Upper lobe of left lung (tissue), 6 donors: ENCODE measurements around the gene TMPRSS3. TPM values are rescaled to one million over a fixed set of nuclear protein-coding genes. Genes with fewer than 3 reads are reported as not detected.

Source experiments
- ATAC-seq, 2 donors: fragments of 200-7000 bp; cut with Tn5 transposase; one replicate each; pipeline ENCODE4 v1.9.1; 2022; ENCODE audit warnings: mild to moderate bottlenecking in 2 of 2, moderate library complexity in 2 of 2; ENCODE audit not compliant: low FRiP score in 2 of 2
- DNase-seq, 2 donors: peaks; one replicate each; pipeline ENCODE4 v3.0.0-alpha.2; 2019 to 2020
- H3K27ac ChIP-seq, 4 donors: fragments of 200-600 bp; sonication (generic); one replicate each; pipeline ENCODE4 v1.5.1; 2016 to 2019
- H3K27me3 ChIP-seq, 4 donors: fragments of 200-600 bp; sonication (generic); one replicate each; pipeline ENCODE4 v1.5.1; 2017 to 2019
- H3K36me3 ChIP-seq, 4 donors: fragments of 200-600 bp; sonication (generic); one replicate each; pipeline ENCODE4 v1.5.1; 2016 to 2019
- H3K4me1 ChIP-seq, 4 donors: fragments of 200-600 bp; sonication (generic); one replicate each; pipeline ENCODE4 v1.5.1; 2018 to 2019
- H3K4me3 ChIP-seq, 4 donors: fragments of 200-600 bp; sonication (generic); one replicate each; pipeline ENCODE4 v1.5.1; 2017 to 2019; ENCODE audit warnings: mild to moderate bottlenecking in 2 of 4, moderate library complexity in 1 of 4
- H3K9me3 ChIP-seq, 4 donors: fragments of 200-600 bp; sonication (generic); one replicate each; pipeline ENCODE4 v1.5.1; 2018 to 2019
- EP300 ChIP-seq, 4 donors: sonication (generic); formaldehyde crosslinking; IDR thresholded peaks; one replicate each; pipeline ENCODE4 v1.5.1; 2017; ENCODE audit warnings: antibody characterized with exemption in 4 of 4, control low read depth in 2 of 4
- POLR2A ChIP-seq, 4 donors: fragments of 450-650 bp; IDR thresholded peaks; one replicate each; pipeline ENCODE4 v1.5.1; 2016 to 2017; ENCODE audit warnings: antibody characterized with exemption in 4 of 4, mild to moderate bottlenecking in 2 of 4
- POLR2AphosphoS5 ChIP-seq, 2 donors: sonication (generic); formaldehyde crosslinking; IDR thresholded peaks; one replicate each; pipeline ENCODE4 v1.5.1; 2017; ENCODE audit warnings: antibody characterized with exemption in 2 of 2
- WGBS, 2 donors: methylation state at CpG; one replicate each; pipeline ENCODE4 v1.1.5; 2017 to 2018; 5-methylcytosine and 5-hydroxymethylcytosine counted together
- total RNA-seq, 6 donors: library from RNA; depleted of rRNA in 4 of 6; stranded (reverse); fragments of >200 nt in 4 of 6; gene quantifications; one replicate each; pipeline versions ENCODE4 v1.1.0 to v1.2.1, GENCODE V29; 2016 to 2021
- TF ChIP-seq, protein P1 (sequence below), 6 experiments: fragments of 450-650 bp in 4 of 6; fragments of 200-600 bp in 2 of 6; sonication (generic) in 2 of 6; IDR thresholded peaks; one replicate each; pipeline ENCODE4 v1.5.1; 2016 to 2019; ENCODE audit warnings: antibody characterized with exemption in 6 of 6
- donor health status: DM: no; HTN: no; CAD: no; lungs with moderate emphysema.
- donor health status: DM: no; HTN: yes; CAD: no; lungs with severe emphysema.

The TMPRSS3 gene
- total RNA-seq, 6 donors from 2014 or later, result 3.5 to 12.5 (median 5.8) TPM

DNA sequence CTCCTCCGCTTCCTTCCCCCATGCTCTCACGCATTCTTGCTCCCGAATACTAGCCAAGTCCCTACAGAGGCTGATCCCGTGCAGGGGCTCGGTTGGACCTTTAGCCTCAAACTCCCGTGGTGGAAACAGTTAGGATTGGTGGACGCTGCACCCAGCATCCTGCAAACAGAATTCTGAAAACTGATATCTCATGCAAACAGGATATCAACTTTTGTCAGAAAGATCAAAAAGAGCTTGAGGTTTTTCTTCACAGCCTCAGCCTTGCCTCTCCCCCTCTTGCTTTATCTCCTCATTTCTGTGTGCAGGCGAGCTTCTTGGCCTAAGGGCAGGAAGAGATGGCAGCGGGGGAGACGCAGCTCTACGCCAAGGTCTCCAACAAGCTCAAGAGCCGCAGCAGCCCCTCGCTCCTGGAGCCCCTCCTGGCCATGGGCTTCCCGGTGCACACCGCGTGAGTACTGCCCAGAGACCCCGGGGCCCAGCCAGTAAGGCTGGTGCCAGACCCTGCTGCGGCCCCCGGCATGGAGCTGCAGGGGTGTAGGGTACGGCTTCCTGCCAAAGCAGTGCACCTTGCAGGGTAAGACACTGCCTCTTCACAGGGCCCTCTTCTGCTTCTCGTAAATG lies 7.9 kb upstream of the TMPRSS3 start, which contains the start of gene UBASH3A:
UBASH3A (plus strand) TSS at position 292 of the 621 bp plus-strand sequence; CDS start at position 336, 44 bp downstream.
- Histone ChIP-seq H3K9me3 (no peaks in the 10 kb centered on the region), H3K27me3 (no peaks in the 10 kb centered on the region), H3K27ac (peak within 1 kb of the TSS in 2 of 4 donors; percentile 5 to 30), H3K36me3 (no peaks in the 10 kb centered on the region), H3K4me1 (no peaks in the 10 kb centered on the region), H3K4me3 (peak within 1 kb of the TSS in 3 of 4 donors; percentile 9 to 23 (median 16))
- WGBS, 2 donors, result 78 to 82% methylated on average over 14 to 19 of the region's 21 CpGs
- no peak for ATAC-seq
- no peak for TF ChIP-seq POLR2AphosphoS5 (IDR thresholded peaks at IDR 0.05)
- peak in 1 of 2 donors; percentile 64 for DNase-seq

DNA sequence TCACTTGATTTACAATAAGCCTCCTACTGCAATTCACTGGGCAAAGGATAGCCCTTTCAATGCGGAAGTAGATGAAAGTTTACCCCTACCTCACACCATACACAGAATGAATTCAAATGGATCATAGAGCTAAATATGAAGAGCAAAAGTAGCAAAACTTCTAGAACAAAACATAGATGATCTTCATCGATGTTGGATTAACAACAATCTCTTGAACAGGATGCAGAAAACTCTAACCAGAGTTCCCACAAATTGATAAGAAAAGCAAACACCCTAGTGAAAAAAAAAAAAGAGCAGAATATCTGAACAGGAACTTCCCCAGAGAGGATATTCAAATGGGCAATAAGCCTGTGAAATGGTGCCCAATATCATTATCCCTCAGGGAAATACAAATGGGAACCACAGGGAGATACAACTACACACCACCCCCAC lies 6.0 kb upstream of the TMPRSS3 start:
- H3K4me1 ChIP-seq, result no peaks in the 10 kb centered on the region
- TF ChIP-seq POLR2A (IDR thresholded peaks at IDR 0.05) (no peak), POLR2AphosphoS5 (IDR thresholded peaks at IDR 0.05) (no peak), EP300 (IDR thresholded peaks at IDR 0.05) (no peak)
- TF ChIP-seq, protein P1, sequence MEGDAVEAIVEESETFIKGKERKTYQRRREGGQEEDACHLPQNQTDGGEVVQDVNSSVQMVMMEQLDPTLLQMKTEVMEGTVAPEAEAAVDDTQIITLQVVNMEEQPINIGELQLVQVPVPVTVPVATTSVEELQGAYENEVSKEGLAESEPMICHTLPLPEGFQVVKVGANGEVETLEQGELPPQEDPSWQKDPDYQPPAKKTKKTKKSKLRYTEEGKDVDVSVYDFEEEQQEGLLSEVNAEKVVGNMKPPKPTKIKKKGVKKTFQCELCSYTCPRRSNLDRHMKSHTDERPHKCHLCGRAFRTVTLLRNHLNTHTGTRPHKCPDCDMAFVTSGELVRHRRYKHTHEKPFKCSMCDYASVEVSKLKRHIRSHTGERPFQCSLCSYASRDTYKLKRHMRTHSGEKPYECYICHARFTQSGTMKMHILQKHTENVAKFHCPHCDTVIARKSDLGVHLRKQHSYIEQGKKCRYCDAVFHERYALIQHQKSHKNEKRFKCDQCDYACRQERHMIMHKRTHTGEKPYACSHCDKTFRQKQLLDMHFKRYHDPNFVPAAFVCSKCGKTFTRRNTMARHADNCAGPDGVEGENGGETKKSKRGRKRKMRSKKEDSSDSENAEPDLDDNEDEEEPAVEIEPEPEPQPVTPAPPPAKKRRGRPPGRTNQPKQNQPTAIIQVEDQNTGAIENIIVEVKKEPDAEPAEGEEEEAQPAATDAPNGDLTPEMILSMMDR (IDR thresholded peaks at IDR 0.05), result no peak
- H3K27me3 ChIP-seq, result no peaks in the 10 kb centered on the region
- H3K9me3 ChIP-seq, result no peaks in the 10 kb centered on the region
- ATAC-seq (no peak), DNase-seq (no peak)
- WGBS, 2 donors, result 70 to 78% methylated on average over 2 of the region's 2 CpGs
- H3K4me3 ChIP-seq, result no peak overlapping the region
- H3K36me3 ChIP-seq, result no peaks in the 10 kb centered on the region
- no peak overlapping the region for H3K27ac ChIP-seq

DNA sequence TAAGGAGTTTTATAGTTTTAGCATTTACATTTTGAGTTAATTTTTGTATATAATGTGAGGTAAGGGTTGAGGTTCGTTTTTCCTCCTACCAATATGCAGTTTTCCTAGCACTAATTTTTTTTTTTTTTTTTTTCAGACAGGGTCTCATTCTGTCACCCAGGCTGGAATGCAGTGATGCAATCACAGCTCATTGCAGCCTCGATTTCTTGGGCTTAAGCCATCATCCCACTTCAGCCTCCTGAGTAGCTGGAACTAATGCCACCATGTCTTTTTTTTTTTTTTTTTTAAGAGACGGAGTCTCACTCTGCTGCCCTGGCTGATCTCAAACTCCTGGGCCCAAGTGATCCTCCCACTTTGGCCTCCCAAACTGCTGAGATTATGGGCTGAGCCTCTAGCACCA lies 5.3 kb upstream of the TMPRSS3 start:
- ATAC-seq, result no peak
- 48 to 57% methylated on average over 3 of the region's 3 CpGs for WGBS, 2 donors
- Histone ChIP-seq H3K27ac (no peak overlapping the region), H3K4me3 (no peak overlapping the region), H3K36me3 (no peaks in the 10 kb centered on the region), H3K4me1 (peaks cover 0 to 2% (median 0%) of the 10 kb centered on the region in 4 donors), H3K9me3 (no peaks in the 10 kb centered on the region), H3K27me3 (no peaks in the 10 kb centered on the region)
- DNase-seq, result peak in 1 of 2 donors; percentile 78
- TF ChIP-seq, protein P1 (IDR thresholded peaks at IDR 0.05), result no peak
- no peak for TF ChIP-seq POLR2AphosphoS5 (IDR thresholded peaks at IDR 0.05)
- TF ChIP-seq POLR2A (IDR thresholded peaks at IDR 0.05), result no peak
- no peak for TF ChIP-seq EP300 (IDR thresholded peaks at IDR 0.05)

DNA sequence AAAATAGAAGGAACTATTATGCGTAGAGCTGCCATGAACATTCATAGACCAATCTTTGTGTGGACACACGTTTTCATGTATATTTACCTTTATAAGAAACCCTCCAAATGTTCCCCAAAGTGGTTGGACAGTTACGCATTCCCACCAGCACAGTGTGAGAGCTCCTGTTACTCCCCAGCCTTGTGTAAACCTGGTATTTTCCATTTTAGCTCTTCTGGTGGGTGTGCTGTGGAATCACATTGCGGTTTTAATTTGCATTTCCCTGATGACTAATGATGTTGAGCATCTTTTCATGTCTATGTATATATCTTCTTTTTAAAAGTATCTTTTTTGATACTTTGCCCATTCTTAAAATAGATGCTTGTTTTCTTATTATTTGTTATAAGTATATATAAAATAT lies 4.7 kb upstream of the TMPRSS3 start:
- TF ChIP-seq POLR2A (IDR thresholded peaks at IDR 0.05) (no peak), POLR2AphosphoS5 (IDR thresholded peaks at IDR 0.05) (no peak), EP300 (IDR thresholded peaks at IDR 0.05) (no peak)
- TF ChIP-seq, protein P1 (IDR thresholded peaks at IDR 0.05), result no peak
- 61 to 80% methylated on average over 4 of the region's 4 CpGs for WGBS, 2 donors
- DNase-seq (no peak), ATAC-seq (no peak)
- Histone ChIP-seq H3K36me3 (no peaks in the 10 kb centered on the region), H3K27me3 (no peaks in the 10 kb centered on the region), H3K9me3 (no peaks in the 10 kb centered on the region), H3K4me1 (peaks cover 0 to 8% (median 1%) of the 10 kb centered on the region in 4 donors), H3K27ac (no peak overlapping the region), H3K4me3 (no peak overlapping the region)

DNA sequence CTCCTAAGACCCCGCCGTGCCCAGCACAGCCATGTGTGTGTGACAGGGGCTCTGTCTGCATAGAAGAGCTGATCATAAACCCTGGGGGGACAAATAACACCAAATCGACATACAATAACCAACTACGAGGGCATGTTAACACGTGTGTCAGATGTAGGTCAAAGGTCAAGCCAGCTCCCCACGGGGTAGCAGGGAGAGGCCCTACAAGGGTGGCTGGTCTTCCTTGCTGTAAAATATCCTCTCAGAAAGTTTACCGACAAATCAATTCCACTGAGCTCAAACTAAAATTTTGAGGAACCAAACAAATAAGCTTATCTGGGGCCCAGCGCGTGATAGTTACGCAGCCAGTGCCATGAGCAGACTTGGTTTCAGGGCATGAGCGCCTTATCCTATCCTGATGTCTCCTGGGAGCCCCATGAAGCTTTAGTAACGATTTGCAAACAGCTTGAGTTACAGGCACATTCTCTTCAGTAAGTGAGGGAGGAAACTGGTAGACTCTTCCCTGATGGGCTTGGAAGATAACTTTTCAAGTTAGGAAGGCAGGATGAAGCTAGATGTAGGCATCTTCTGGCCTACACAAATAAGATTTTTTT lies 2.7 kb upstream of the TMPRSS3 start:
- ATAC-seq, result no peak
- Histone ChIP-seq H3K9me3 (no peaks in the 10 kb centered on the region), H3K27me3 (no peaks in the 10 kb centered on the region), H3K4me1 (peaks cover 0 to 16% (median 4%) of the 10 kb centered on the region in 4 donors), H3K27ac (no peak overlapping the region), H3K4me3 (no peak overlapping the region), H3K36me3 (no peaks in the 10 kb centered on the region)
- TF ChIP-seq POLR2A (IDR thresholded peaks at IDR 0.05) (no peak), POLR2AphosphoS5 (IDR thresholded peaks at IDR 0.05) (no peak)
- TF ChIP-seq, protein P1 (IDR thresholded peaks at IDR 0.05), result no peak
- 78 to 84% methylated on average over 12 of the region's 12 CpGs for WGBS, 2 donors
- no peak for DNase-seq
